Kasumi-1 (cell line): ENCODE results near the gene TAF5L.
"Not testable (repeated sequence)": the region's sequence is repeated elsewhere in the genome, so short reads cannot be mapped to it uniquely, and the experiment has no call there.

Source experiments
- DNase-seq, 2 experiments: peaks; one replicate each; lab custom pipeline; 2025; lab: John Stamatoyannopoulos, UW

The TAF5L gene

GRCh38 chr1:229603371-229604005, 22.4 kb downstream of the TAF5L start:
- DNase-seq, result no peak

- DNase-seq, result no peak
Measured at GRCh38 chr1:229600229-229600628, 25.7 kb downstream of the TAF5L start.

- no peak for DNase-seq
Measured at GRCh38 chr1:229599218-229599954, 26.5 kb downstream of the TAF5L start.

- no peak for DNase-seq
Measured at GRCh38 chr1:229597877-229598276, 28.0 kb downstream of the TAF5L start.

GRCh38 chr1:229596925-229597699, 28.8 kb downstream of the TAF5L start:
- no peak for DNase-seq

- DNase-seq, result not testable (repeated sequence)
Measured at GRCh38 chr1:229595876-229596275, 30.0 kb downstream of the TAF5L start.

- DNase-seq, result no peak
Measured at GRCh38 chr1:229594227-229595008, 31.5 kb downstream of the TAF5L start.

GRCh38 chr1:229593800-229594199, 32.1 kb downstream of the TAF5L start:
- DNase-seq, result no peak

GRCh38 chr1:229590119-229590518, 35.8 kb downstream of the TAF5L start:
- no peak for DNase-seq

- DNase-seq, result peak; percentile 5 to 7
Measured at GRCh38 chr1:229585338-229585737, 40.6 kb downstream of the TAF5L start.

GRCh38 chr1:229582715-229583114, 43.2 kb downstream of the TAF5L start:
- no peak for DNase-seq

GRCh38 chr1:229582011-229582694, 43.8 kb downstream of the TAF5L start:
- peak; percentile 11 to 32 for DNase-seq

- no peak for DNase-seq
Measured at GRCh38 chr1:229581485-229581884, 44.4 kb downstream of the TAF5L start.

GRCh38 chr1:229579059-229579673, 46.8 kb downstream of the TAF5L start:
- DNase-seq, result peak; percentile 65 to 85

- DNase-seq, result peak; percentile 55 to 59
Measured at GRCh38 chr1:229578168-229579058, 47.5 kb downstream of the TAF5L start.

GRCh38 chr1:229574679-229575442, 51.1 kb downstream of the TAF5L start:
- DNase-seq, result no peak

GRCh38 chr1:229572286-229572685, 53.6 kb downstream of the TAF5L start:
- DNase-seq, result no peak

GRCh38 chr1:229570891-229571516, 54.9 kb downstream of the TAF5L start:
- DNase-seq, result no peak

- no peak for DNase-seq
Measured at GRCh38 chr1:229570305-229570704, 55.6 kb downstream of the TAF5L start.
